ENCODE data around the gene DHPS.
"Not testable (repeated sequence)": the region's sequence is repeated elsewhere in the genome, so short reads cannot be mapped to it uniquely, and the experiment has no call there.

DHPS gene

DNA sequence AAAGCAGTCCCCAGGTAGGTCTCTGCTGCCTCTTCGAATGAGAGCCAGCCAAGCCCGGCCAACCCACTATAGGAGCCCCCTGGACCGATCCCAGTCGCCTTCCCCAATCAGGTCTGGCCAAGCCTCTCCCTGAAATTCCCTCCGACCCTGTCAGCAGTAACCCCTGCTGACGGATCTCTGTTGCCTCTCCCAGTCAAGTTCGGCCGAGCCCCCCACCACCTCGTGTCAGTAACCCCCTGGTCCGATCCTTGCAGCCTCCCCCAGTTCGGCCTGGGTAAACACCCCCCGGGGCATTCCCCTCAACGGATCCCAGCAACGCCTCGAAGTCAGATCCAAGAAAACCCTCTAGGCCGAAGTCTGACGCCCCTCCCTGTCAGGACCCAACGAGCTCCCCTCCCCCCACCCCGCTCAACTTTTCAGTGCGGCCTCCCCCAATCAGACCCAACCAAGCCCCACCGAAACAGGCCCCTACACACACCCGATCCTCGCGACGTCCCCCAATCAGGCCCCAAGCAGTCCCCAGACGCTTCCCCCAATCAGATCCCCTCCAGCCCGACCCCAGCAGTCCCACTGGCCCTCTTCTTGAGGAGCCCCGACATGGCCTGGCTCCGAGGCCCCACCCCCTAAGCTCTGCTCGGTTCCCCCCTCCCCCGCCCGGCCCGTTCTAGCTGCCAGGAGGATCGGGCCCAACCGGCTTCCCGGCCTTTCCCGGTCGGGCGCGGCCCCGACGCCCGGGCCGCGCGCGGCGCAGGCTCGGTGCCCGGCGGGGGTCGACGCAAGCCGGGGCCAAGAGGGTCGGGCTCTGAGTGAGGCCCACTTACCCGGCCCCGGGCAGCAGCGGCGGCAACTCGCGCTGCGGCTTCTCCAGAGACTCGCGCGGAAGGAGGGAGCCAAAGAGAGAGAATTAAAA is 40.2 kb upstream of the DHPS start:
- peaks cover 41% of the 10 kb centered on the region for H3K4me1 ChIP-seq (ENCODE audit: control insufficient read depth, insufficient read depth, low read length)
- H3K36me3 ChIP-seq (ENCODE audit: control insufficient read depth in 2 of 2, insufficient read depth in 2 of 2, low read length in 2 of 2) = peaks cover 7 to 10% of the 10 kb centered on the region in 2 donors
- peak overlapping the region; percentile 88 to 93 for H3K9ac ChIP-seq (ENCODE audit: low read length in 2 of 2)
- H3K27me3 ChIP-seq (ENCODE audit: control insufficient read depth in 1 of 2, insufficient read depth in 2 of 2, low read length in 2 of 2) = no peaks in the 10 kb centered on the region
- H3K27ac ChIP-seq (ENCODE audit: low read length) = peak overlapping the region; percentile 93
- H3K9me3 ChIP-seq (ENCODE audit: control insufficient read depth in 2 of 2, low read length in 2 of 2) = no peaks in the 10 kb centered on the region
- peak overlapping the region; percentile 77 to 86 for H3K4me3 ChIP-seq (ENCODE audit: low read length in 2 of 2)

DNA sequence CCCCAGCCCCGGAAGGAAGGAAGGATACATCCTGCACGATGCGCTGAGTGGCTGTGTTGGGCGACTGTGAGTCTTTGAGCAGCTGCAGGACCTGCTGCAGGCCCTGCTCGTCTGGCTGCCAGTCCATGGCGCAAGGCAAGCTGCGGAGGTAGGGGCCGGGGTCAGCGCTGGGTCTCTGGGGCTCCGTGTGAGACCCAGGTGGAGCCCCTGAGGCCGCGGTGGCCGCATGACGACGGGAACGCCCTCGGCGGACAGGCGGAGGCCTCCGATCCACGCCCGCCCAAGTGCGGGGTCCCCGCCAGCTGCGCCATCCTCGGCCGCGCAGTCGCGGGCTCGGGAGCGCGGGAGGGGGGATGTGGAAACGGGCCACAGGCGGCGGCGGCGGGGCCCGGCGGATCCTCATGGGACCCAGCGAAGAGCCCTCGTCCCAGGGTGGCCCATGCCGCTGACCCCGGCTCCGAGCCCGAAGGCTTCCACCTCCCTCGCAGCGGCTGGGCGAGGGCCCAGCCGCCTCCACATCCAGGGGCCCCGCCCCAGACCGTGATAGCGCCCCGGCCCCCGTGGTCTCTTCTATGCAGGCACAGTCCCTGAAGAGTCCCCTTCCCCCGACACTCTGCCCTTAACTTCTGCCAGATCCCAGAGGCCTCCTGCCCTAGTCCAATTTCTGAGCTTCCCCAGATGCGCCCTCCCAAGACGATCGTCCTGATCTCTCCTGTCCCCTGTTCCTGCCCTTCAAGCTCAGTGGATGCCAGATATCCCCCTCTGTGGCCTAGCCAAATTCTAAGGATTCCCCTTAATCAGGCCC is 39.4 kb upstream of the DHPS start:
- peaks cover 11 to 15% of the 10 kb centered on the region in 2 donors for H3K36me3 ChIP-seq (ENCODE audit: control insufficient read depth in 2 of 2, insufficient read depth in 2 of 2, low read length in 2 of 2)
- H3K27ac ChIP-seq (ENCODE audit: low read length) = peak overlapping the region; percentile 93
- peak overlapping the region; percentile 77 to 86 for H3K4me3 ChIP-seq (ENCODE audit: low read length in 2 of 2)
- peaks cover 41% of the 10 kb centered on the region for H3K4me1 ChIP-seq (ENCODE audit: control insufficient read depth, insufficient read depth, low read length)
- H3K9ac ChIP-seq (ENCODE audit: low read length in 2 of 2) = peak overlapping the region; percentile 88 to 93
- no peaks in the 10 kb centered on the region for H3K27me3 ChIP-seq (ENCODE audit: control insufficient read depth in 1 of 2, insufficient read depth in 2 of 2, low read length in 2 of 2)
- H3K9me3 ChIP-seq (ENCODE audit: control insufficient read depth in 2 of 2, low read length in 2 of 2) = no peaks in the 10 kb centered on the region

DNA sequence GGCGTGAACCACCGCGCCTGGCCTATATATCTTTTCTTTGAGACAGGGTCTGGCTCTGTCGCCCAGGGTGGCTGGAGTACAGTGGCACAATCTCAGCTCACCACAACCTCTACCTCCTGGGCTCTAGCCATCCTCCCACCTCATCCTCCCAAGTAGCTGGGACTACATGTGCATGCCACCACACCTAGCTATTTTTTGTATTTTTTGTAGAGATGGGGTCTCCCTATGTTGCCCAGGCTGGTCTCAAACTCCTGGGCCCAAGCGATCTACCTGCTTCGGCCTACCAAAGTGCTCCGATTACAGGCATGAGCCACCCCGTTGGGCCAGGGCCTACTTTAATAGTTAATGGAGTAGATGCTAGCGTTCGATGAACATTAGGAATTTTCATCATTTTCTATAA is 38.6 kb upstream of the DHPS start:
- Histone ChIP-seq H3K4me3 (ENCODE audit: low read length in 2 of 2) (peak overlapping the region; percentile 77 to 86), H3K27ac (ENCODE audit: low read length) (peak overlapping the region; percentile 93)

DNA sequence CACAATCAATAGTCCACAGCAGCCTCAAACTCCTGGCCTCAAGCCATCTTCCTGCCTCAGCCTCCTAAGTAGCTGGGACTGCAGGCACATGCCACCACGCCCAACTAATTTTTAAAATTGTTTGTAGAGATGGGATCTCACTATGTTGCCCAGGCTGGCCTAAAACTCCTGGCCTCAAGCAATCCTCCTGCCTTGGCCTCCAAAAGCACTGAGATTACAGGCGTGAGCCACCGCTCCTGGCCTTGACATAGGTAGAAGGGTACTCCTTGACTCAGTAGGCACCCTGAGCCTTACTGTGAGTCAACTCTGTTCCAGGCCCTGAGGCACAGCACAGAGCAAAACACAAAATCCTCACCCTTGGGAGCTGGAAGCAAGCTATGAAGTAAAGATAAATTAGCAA is 34.2 kb upstream of the DHPS start:
- no peaks in the 10 kb centered on the region for H3K9me3 ChIP-seq (ENCODE audit: control insufficient read depth in 2 of 2, low read length in 2 of 2)
- H3K9ac ChIP-seq (ENCODE audit: low read length in 2 of 2) = no peak overlapping the region
- H3K4me1 ChIP-seq (ENCODE audit: control insufficient read depth, insufficient read depth, low read length) = peaks cover 20% of the 10 kb centered on the region
- H3K36me3 ChIP-seq (ENCODE audit: control insufficient read depth in 2 of 2, insufficient read depth in 2 of 2, low read length in 2 of 2) = peaks cover 39 to 43% of the 10 kb centered on the region in 2 donors
- no peaks in the 10 kb centered on the region for H3K27me3 ChIP-seq (ENCODE audit: control insufficient read depth in 1 of 2, insufficient read depth in 2 of 2, low read length in 2 of 2)
- H3K27ac ChIP-seq (ENCODE audit: low read length) = no peak overlapping the region
- H3K4me3 ChIP-seq (ENCODE audit: low read length in 2 of 2) = no peak overlapping the region

More for the DNA sequence above, 38.6 kb upstream of the DHPS start:
- Histone ChIP-seq H3K9me3 (ENCODE audit: control insufficient read depth in 2 of 2, low read length in 2 of 2) (no peaks in the 10 kb centered on the region), H3K9ac (ENCODE audit: low read length in 2 of 2) (peak overlapping the region; percentile 69 to 88), H3K4me1 (ENCODE audit: control insufficient read depth, insufficient read depth, low read length) (peaks cover 43% of the 10 kb centered on the region), H3K27me3 (ENCODE audit: control insufficient read depth in 1 of 2, insufficient read depth in 2 of 2, low read length in 2 of 2) (no peaks in the 10 kb centered on the region), H3K36me3 (ENCODE audit: control insufficient read depth in 2 of 2, insufficient read depth in 2 of 2, low read length in 2 of 2) (peaks cover 13 to 18% of the 10 kb centered on the region in 2 donors)

DNA sequence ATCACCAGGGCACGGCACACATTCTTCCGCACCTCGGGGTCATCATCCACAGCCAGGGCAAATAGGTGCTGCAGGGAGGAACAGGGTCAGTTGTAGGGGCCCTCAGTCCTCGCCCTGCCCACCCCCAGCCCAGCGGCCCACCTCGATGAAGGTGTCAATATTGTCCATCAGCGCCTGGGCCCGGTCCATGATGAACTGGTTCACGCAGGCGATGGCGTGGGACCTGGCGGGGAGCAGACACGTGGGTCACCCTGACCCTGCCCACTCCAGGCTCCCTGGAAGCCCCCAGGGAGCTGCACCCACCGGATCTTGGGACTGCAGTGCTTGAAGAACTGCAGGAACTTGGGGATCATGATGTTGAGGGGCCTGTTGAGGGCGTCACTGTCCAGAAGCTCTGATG is 33.4 kb upstream of the DHPS start:
- Histone ChIP-seq H3K4me1 (ENCODE audit: control insufficient read depth, insufficient read depth, low read length) (peaks cover 12% of the 10 kb centered on the region), H3K36me3 (ENCODE audit: control insufficient read depth in 2 of 2, insufficient read depth in 2 of 2, low read length in 2 of 2) (peaks cover 45 to 49% of the 10 kb centered on the region in 2 donors), H3K4me3 (ENCODE audit: low read length in 2 of 2) (no peak overlapping the region), H3K27me3 (ENCODE audit: control insufficient read depth in 1 of 2, insufficient read depth in 2 of 2, low read length in 2 of 2) (no peaks in the 10 kb centered on the region), H3K27ac (ENCODE audit: low read length) (no peak overlapping the region), H3K9ac (ENCODE audit: low read length in 2 of 2) (no peak overlapping the region), H3K9me3 (ENCODE audit: control insufficient read depth in 2 of 2, low read length in 2 of 2) (no peaks in the 10 kb centered on the region)

GRCh38 chr19:12713304-12713703 is 31.6 kb upstream of the DHPS start:
- not testable (repeated sequence) for H3K9me3 ChIP-seq (ENCODE audit: control insufficient read depth in 2 of 2, low read length in 2 of 2); H3K27ac ChIP-seq (ENCODE audit: low read length); H3K4me1 ChIP-seq (ENCODE audit: control insufficient read depth, insufficient read depth, low read length); H3K27me3 ChIP-seq (ENCODE audit: control insufficient read depth in 1 of 2, insufficient read depth in 2 of 2, low read length in 2 of 2); H3K9ac ChIP-seq (ENCODE audit: low read length in 2 of 2); H3K4me3 ChIP-seq (ENCODE audit: low read length in 2 of 2)
- peaks cover 47 to 48% of the 10 kb centered on the region in 2 donors for H3K36me3 ChIP-seq (ENCODE audit: control insufficient read depth in 2 of 2, insufficient read depth in 2 of 2, low read length in 2 of 2)

DNA sequence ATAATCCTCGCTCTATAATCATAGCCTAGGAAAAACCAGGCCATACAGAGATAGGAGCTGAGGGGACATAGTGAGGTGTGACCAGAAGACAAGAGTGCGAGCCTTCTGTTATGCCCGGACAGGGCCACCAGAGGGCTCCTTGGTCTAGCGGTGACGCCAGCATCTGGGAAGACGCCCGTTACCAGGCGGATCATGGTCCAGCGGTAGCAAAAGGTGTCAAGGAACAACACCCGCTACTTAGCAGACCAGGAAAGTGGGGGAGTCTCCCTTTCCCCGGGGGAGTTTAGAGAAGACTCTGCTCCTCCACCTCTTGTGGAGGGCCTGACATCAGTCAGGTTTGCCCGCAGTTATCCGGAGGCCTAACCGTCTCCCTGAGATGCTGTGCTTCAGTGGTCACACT is 30.4 kb upstream of the DHPS start:
- not testable (repeated sequence) for H3K9me3 ChIP-seq (ENCODE audit: control insufficient read depth in 2 of 2, low read length in 2 of 2); H3K4me1 ChIP-seq (ENCODE audit: control insufficient read depth, insufficient read depth, low read length); H3K4me3 ChIP-seq (ENCODE audit: low read length in 2 of 2); H3K27ac ChIP-seq (ENCODE audit: low read length); H3K27me3 ChIP-seq (ENCODE audit: control insufficient read depth in 1 of 2, insufficient read depth in 2 of 2, low read length in 2 of 2); H3K9ac ChIP-seq (ENCODE audit: low read length in 2 of 2)
- H3K36me3 ChIP-seq (ENCODE audit: control insufficient read depth in 2 of 2, insufficient read depth in 2 of 2, low read length in 2 of 2) = peaks cover 47 to 48% of the 10 kb centered on the region in 2 donors

DNA sequence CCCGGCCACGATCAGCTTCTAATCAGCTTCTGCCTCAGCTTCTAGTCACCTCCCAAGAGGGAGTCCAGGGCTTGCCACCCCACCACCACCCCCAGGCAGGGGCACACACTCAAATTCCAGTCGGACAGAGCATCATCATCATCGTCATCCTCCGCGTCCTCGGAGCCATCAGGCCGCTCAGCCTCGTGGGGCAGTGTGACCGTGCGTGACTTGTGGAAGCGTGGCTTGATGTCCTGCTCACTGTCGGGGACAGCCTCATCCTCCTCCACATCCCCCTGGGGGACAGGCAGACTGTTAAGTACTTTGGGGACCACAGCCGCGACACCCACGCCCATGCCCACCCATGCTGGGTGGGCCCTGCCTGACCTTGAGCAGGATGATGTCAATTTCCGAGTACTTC is 29.5 kb upstream of the DHPS start:
- no peak overlapping the region for H3K9ac ChIP-seq (ENCODE audit: low read length in 2 of 2)
- H3K4me1 ChIP-seq (ENCODE audit: control insufficient read depth, insufficient read depth, low read length) = peaks cover 2% of the 10 kb centered on the region
- no peak overlapping the region for H3K27ac ChIP-seq (ENCODE audit: low read length)
- peaks cover 48 to 51% of the 10 kb centered on the region in 2 donors for H3K36me3 ChIP-seq (ENCODE audit: control insufficient read depth in 2 of 2, insufficient read depth in 2 of 2, low read length in 2 of 2)
- H3K27me3 ChIP-seq (ENCODE audit: control insufficient read depth in 1 of 2, insufficient read depth in 2 of 2, low read length in 2 of 2) = no peaks in the 10 kb centered on the region
- H3K9me3 ChIP-seq (ENCODE audit: control insufficient read depth in 2 of 2, low read length in 2 of 2) = no peaks in the 10 kb centered on the region
- no peak overlapping the region for H3K4me3 ChIP-seq (ENCODE audit: low read length in 2 of 2)

DNA sequence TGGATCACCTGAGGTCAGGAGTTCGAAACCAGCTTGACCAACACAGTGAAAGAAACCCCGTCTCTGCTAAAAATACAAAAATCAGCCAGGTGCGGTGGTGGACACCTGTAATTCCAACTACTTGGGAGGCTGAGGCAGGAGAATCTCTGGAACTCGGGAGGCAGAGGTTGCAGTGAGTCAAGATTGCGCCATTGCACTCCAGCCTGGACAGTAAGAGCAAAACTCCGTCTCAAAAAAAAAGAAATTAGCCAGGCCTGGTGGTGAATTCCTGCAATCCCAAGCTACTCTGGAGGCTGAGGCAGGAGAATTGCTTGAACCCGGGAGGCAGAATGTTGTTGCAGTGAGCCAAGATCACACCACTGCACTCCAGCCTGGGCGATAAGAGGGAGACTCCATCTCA is 27.0 kb upstream of the DHPS start:
- no peak overlapping the region for H3K27ac ChIP-seq (ENCODE audit: low read length)
- H3K4me1 ChIP-seq (ENCODE audit: control insufficient read depth, insufficient read depth, low read length) = no peaks in the 10 kb centered on the region
- H3K27me3 ChIP-seq (ENCODE audit: control insufficient read depth in 1 of 2, insufficient read depth in 2 of 2, low read length in 2 of 2) = no peaks in the 10 kb centered on the region
- no peaks in the 10 kb centered on the region for H3K9me3 ChIP-seq (ENCODE audit: control insufficient read depth in 2 of 2, low read length in 2 of 2)
- H3K9ac ChIP-seq (ENCODE audit: low read length in 2 of 2) = no peak overlapping the region
- no peak overlapping the region for H3K4me3 ChIP-seq (ENCODE audit: low read length in 2 of 2)
- peaks cover 50 to 54% of the 10 kb centered on the region in 2 donors for H3K36me3 ChIP-seq (ENCODE audit: control insufficient read depth in 2 of 2, insufficient read depth in 2 of 2, low read length in 2 of 2)

DNA sequence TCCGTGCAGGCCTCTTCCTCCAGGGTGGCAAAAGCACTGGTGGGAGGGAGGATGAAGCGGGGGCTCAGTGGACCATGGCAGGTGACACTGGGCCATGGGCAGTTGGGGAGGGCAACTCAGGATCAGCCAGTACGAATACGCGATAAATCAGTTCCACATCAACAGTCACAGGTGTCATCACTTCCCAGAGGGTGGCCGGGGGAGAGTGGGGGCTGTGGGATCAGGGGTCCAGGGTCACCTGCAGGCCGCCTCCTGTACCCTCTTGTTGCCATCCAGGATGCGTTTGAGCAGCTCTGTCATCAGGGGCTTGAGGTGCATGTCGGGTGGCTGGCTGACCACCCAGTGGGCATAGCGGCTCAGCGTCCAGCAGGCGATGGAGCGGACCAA is 24.6 kb upstream of the DHPS start:
- no peak overlapping the region for H3K9ac ChIP-seq (ENCODE audit: low read length in 2 of 2)
- H3K4me3 ChIP-seq (ENCODE audit: low read length in 2 of 2) = no peak overlapping the region
- H3K36me3 ChIP-seq (ENCODE audit: control insufficient read depth in 2 of 2, insufficient read depth in 2 of 2, low read length in 2 of 2) = peaks cover 57 to 64% of the 10 kb centered on the region in 2 donors
- no peaks in the 10 kb centered on the region for H3K27me3 ChIP-seq (ENCODE audit: control insufficient read depth in 1 of 2, insufficient read depth in 2 of 2, low read length in 2 of 2)
- H3K27ac ChIP-seq (ENCODE audit: low read length) = no peak overlapping the region
- H3K4me1 ChIP-seq (ENCODE audit: control insufficient read depth, insufficient read depth, low read length) = no peaks in the 10 kb centered on the region
- H3K9me3 ChIP-seq (ENCODE audit: control insufficient read depth in 2 of 2, low read length in 2 of 2) = no peaks in the 10 kb centered on the region

Measured in stomach smooth muscle (tissue), 2 donors.